ENCODE results near the gene KDM4C.

The KDM4C gene

GRCh38 chr9:7205806-7206205 lies 448.0 kb downstream of the KDM4C start:
- Histone ChIP-seq H3K4me2 (ENCODE audit: insufficient read depth, low read length) (no peak overlapping the region), H3K4me3 (ENCODE audit: low read depth in 1 of 2, low read length in 2 of 2) (no peak overlapping the region), H3K4me1 (ENCODE audit: insufficient read depth, low read length) (no peaks in the 10 kb centered on the region), H3K9me3 (ENCODE audit: insufficient read depth, low read length, severe bottlenecking) (no peaks in the 10 kb centered on the region), H2AFZ (ENCODE audit: low read depth, low read length) (no peak overlapping the region), H3K27ac (ENCODE audit: low read length) (no peak overlapping the region), H3K79me2 (ENCODE audit: insufficient read depth, low read length) (no peaks in the 10 kb centered on the region), H3K9ac (ENCODE audit: low read depth, low read length) (no peak overlapping the region), H3K27me3 (ENCODE audit: insufficient read depth, low read length, poor library complexity) (no peaks in the 10 kb centered on the region), H4K20me1 (ENCODE audit: insufficient read depth, low read length) (no peaks in the 10 kb centered on the region), H3K36me3 (ENCODE audit: insufficient read depth, low read length) (no peaks in the 10 kb centered on the region)
- ATAC-seq (ENCODE audit: insufficient read depth, low read depth) = no peak
- no peak for DNase-seq
- TF ChIP-seq, protein P1, sequence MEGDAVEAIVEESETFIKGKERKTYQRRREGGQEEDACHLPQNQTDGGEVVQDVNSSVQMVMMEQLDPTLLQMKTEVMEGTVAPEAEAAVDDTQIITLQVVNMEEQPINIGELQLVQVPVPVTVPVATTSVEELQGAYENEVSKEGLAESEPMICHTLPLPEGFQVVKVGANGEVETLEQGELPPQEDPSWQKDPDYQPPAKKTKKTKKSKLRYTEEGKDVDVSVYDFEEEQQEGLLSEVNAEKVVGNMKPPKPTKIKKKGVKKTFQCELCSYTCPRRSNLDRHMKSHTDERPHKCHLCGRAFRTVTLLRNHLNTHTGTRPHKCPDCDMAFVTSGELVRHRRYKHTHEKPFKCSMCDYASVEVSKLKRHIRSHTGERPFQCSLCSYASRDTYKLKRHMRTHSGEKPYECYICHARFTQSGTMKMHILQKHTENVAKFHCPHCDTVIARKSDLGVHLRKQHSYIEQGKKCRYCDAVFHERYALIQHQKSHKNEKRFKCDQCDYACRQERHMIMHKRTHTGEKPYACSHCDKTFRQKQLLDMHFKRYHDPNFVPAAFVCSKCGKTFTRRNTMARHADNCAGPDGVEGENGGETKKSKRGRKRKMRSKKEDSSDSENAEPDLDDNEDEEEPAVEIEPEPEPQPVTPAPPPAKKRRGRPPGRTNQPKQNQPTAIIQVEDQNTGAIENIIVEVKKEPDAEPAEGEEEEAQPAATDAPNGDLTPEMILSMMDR (IDR thresholded peaks at IDR 0.05; ENCODE audit: borderline replicate concordance, extremely low read depth, low read length, poor library complexity, severe bottlenecking) = no peak

GRCh38 chr9:7206221-7206758 lies 448.5 kb downstream of the KDM4C start:
- Histone ChIP-seq H3K9ac (ENCODE audit: low read depth, low read length) (no peak overlapping the region), H3K4me1 (ENCODE audit: insufficient read depth, low read length) (no peaks in the 10 kb centered on the region), H4K20me1 (ENCODE audit: insufficient read depth, low read length) (no peaks in the 10 kb centered on the region), H3K4me3 (ENCODE audit: low read depth in 1 of 2, low read length in 2 of 2) (no peak overlapping the region), H3K27ac (ENCODE audit: low read length) (no peak overlapping the region), H3K27me3 (ENCODE audit: insufficient read depth, low read length, poor library complexity) (no peaks in the 10 kb centered on the region), H2AFZ (ENCODE audit: low read depth, low read length) (no peak overlapping the region), H3K79me2 (ENCODE audit: insufficient read depth, low read length) (no peaks in the 10 kb centered on the region), H3K9me3 (ENCODE audit: insufficient read depth, low read length, severe bottlenecking) (no peaks in the 10 kb centered on the region), H3K36me3 (ENCODE audit: insufficient read depth, low read length) (no peaks in the 10 kb centered on the region), H3K4me2 (ENCODE audit: insufficient read depth, low read length) (no peak overlapping the region)
- ATAC-seq (ENCODE audit: insufficient read depth, low read depth) (no peak), DNase-seq (no peak)
- no peak for TF ChIP-seq EZH2 (IDR thresholded peaks at IDR 0.05; ENCODE audit: borderline replicate concordance, low read depth, low read length, severe bottlenecking)
- TF ChIP-seq, protein P1 (IDR thresholded peaks at IDR 0.05; ENCODE audit: borderline replicate concordance, extremely low read depth, low read length, poor library complexity, severe bottlenecking) = no peak

- H3K4me1 ChIP-seq (ENCODE audit: insufficient read depth, low read length) = no peaks in the 10 kb centered on the region
- H2AFZ ChIP-seq (ENCODE audit: low read depth, low read length) = no peak overlapping the region
- no peaks in the 10 kb centered on the region for H3K27me3 ChIP-seq (ENCODE audit: insufficient read depth, low read length, poor library complexity)
- no peaks in the 10 kb centered on the region for H4K20me1 ChIP-seq (ENCODE audit: insufficient read depth, low read length)
- no peak overlapping the region for H3K4me3 ChIP-seq (ENCODE audit: low read depth in 1 of 2, low read length in 2 of 2)
- DNase-seq (no peak), ATAC-seq (ENCODE audit: insufficient read depth, low read depth) (no peak)
- H3K9me3 ChIP-seq (ENCODE audit: insufficient read depth, low read length, severe bottlenecking) = no peaks in the 10 kb centered on the region
- H3K36me3 ChIP-seq (ENCODE audit: insufficient read depth, low read length) = no peaks in the 10 kb centered on the region
- no peak overlapping the region for H3K9ac ChIP-seq (ENCODE audit: low read depth, low read length)
- TF ChIP-seq EZH2 (IDR thresholded peaks at IDR 0.05; ENCODE audit: borderline replicate concordance, low read depth, low read length, severe bottlenecking) = no peak
- TF ChIP-seq, protein P1 (IDR thresholded peaks at IDR 0.05; ENCODE audit: borderline replicate concordance, extremely low read depth, low read length, poor library complexity, severe bottlenecking) = no peak
- H3K79me2 ChIP-seq (ENCODE audit: insufficient read depth, low read length) = no peaks in the 10 kb centered on the region
- H3K4me2 ChIP-seq (ENCODE audit: insufficient read depth, low read length) = no peak overlapping the region
- no peak overlapping the region for H3K27ac ChIP-seq (ENCODE audit: low read length)
Observed at GRCh38 chr9:7209016-7209715, 451.4 kb downstream of the KDM4C start.

Data from DND-41 (cell line).